DND-41 (cell line): Measurements from ENCODE around the gene CYP2J2.

ENCODE experiments used
- CTCF ChIP-seq: IDR thresholded peaks from 2 replicates; pipeline ENCODE4 v1.5.1; 2012; ENCODE audit warnings: borderline replicate concordance, low read length, moderate library complexity, mild to moderate bottlenecking; ENCODE audit not compliant: poor library complexity, severe bottlenecking; ENCODE audit errors: extremely low read depth
- EZH2 ChIP-seq: IDR thresholded peaks from 3 replicates; pipeline ENCODE4 v1.6.1; 2012; ENCODE audit warnings: borderline replicate concordance, low read depth, mild to moderate bottlenecking, moderate library complexity, low read length, inconsistent platforms; ENCODE audit not compliant: severe bottlenecking

GRCh38 chr1:59900640-59901039, 25.9 kb downstream of the CYP2J2 start:
- TF ChIP-seq EZH2 (no peak), CTCF (no peak)
